ENCODE results near the gene CNGA1. TPM values are rescaled to one million over a fixed set of nuclear protein-coding genes. Genes with fewer than 3 reads are reported as not detected.

Gene CNGA1
- total and polyA plus RNA-seq, 2 donors (not counting 3 experiments of a cell fraction or from before 2014, with no cell fraction given): not detected

DNA sequence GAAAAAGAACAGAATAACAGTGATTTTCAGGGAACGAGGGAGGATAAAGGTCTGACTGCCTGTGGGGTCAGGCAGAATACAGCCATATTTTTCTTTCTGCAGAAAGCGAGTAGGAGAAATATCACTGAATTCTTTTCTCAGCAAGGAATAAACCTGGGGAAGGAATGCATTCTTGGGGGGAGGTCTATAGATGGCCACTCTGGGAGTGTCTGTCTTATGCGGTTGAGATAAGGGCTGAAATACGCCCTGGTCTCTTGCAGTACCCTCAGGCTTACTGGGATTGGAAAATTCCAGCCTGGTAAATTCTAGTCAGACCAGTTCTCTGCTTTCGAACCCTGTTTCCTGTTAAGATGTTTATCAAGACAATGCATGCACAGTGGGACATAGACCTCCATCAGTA, 26.3 kb downstream of the CNGA1 start:
- dilution Hi-C loops (cut with MboI; ENCODE audit: extremely low pct_ligation_motif_present, low sequenced_read_pairs): no loop called here
- FAIRE-seq: no peak

More for the DNA sequence above, 26.3 kb downstream of the CNGA1 start:
- Histone ChIP-seq H3K9ac (replicated peaks; ENCODE audit: extremely low read depth, insufficient read depth, low read length) (no peak overlapping the region), H4K20me1 (replicated peaks; ENCODE audit: control insufficient read depth, extremely low read depth, insufficient read depth, low read length) (no peaks in the 10 kb centered on the region), H3K4me1 (ENCODE audit: control insufficient read depth, extremely low read depth, insufficient read depth, low read length) (no peaks in the 10 kb centered on the region), H3K4me2 (ENCODE audit: insufficient read depth, low read length) (no peak overlapping the region), H3K9me1 (replicated peaks; ENCODE audit: control insufficient read depth, extremely low read depth, insufficient read depth, low read length) (no peaks in the 10 kb centered on the region), H3K79me2 (ENCODE audit: control insufficient read depth, insufficient read depth, low read length) (no peaks in the 10 kb centered on the region), H3K36me3 (ENCODE audit: control insufficient read depth in 2 of 2, extremely low read depth in 1 of 2, insufficient read depth in 2 of 2, low read length in 2 of 2) (no peaks in the 10 kb centered on the region), H3K27me3 (ENCODE audit: control insufficient read depth in 2 of 2, insufficient read depth in 2 of 2, low read length in 2 of 2) (peaks cover 0 to 3% of the 10 kb centered on the region in 2 experiments), H3K4me3 (replicated peaks in 1 of 3; ENCODE audit: insufficient read depth in 1 of 3, low read depth in 1 of 3, low read length in 3 of 3) (no peak overlapping the region), H3K9me3 (replicated peaks; ENCODE audit: control insufficient read depth, insufficient read depth, low read length) (no peaks in the 10 kb centered on the region), H2AFZ (ENCODE audit: low read depth, low read length) (no peak overlapping the region), H3K27ac (ENCODE audit: insufficient read depth, low read depth, low read length) (no peak overlapping the region)
- ChIA-PET CTCF (no interaction called here), POLR2A (no interaction called here)
- TF ChIP-seq EZH2 (IDR thresholded peaks at IDR 0.05; ENCODE audit: borderline replicate concordance, low read depth, low read length, severe bottlenecking): no peak
- TF ChIP-seq POLR2AphosphoS5 (IDR thresholded peaks at IDR 0.05; ENCODE audit: insufficient read depth, low read depth, low read length): no peak
- TF ChIP-seq JUN (IDR thresholded peaks at IDR 0.05; ENCODE audit: borderline replicate concordance, insufficient read depth, insufficient read length, low read depth): no peak
- TF ChIP-seq POLR2A (IDR thresholded peaks at IDR 0.05; ENCODE audit: low read depth, low read length): no peak
- TF ChIP-seq GATA2 (IDR thresholded peaks at IDR 0.05; ENCODE audit: insufficient read depth, insufficient read length, low read depth, low read length): no peak
- no peak for TF ChIP-seq FOS (IDR thresholded peaks at IDR 0.05; ENCODE audit: borderline replicate concordance, insufficient read depth, low read length)
- TF ChIP-seq, protein P1, sequence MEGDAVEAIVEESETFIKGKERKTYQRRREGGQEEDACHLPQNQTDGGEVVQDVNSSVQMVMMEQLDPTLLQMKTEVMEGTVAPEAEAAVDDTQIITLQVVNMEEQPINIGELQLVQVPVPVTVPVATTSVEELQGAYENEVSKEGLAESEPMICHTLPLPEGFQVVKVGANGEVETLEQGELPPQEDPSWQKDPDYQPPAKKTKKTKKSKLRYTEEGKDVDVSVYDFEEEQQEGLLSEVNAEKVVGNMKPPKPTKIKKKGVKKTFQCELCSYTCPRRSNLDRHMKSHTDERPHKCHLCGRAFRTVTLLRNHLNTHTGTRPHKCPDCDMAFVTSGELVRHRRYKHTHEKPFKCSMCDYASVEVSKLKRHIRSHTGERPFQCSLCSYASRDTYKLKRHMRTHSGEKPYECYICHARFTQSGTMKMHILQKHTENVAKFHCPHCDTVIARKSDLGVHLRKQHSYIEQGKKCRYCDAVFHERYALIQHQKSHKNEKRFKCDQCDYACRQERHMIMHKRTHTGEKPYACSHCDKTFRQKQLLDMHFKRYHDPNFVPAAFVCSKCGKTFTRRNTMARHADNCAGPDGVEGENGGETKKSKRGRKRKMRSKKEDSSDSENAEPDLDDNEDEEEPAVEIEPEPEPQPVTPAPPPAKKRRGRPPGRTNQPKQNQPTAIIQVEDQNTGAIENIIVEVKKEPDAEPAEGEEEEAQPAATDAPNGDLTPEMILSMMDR (IDR thresholded peaks at IDR 0.05; ENCODE audit: extremely low read depth in 1 of 2, insufficient read depth in 1 of 2, low read depth in 1 of 2, low read length in 2 of 2): no peak
- TF ChIP-seq, protein P2, sequence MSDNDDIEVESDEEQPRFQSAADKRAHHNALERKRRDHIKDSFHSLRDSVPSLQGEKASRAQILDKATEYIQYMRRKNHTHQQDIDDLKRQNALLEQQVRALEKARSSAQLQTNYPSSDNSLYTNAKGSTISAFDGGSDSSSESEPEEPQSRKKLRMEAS (IDR thresholded peaks at IDR 0.05; ENCODE audit: insufficient read depth, insufficient read length): no peak
- TF ChIP-seq MYC (IDR thresholded peaks at IDR 0.05; ENCODE audit: low read depth, low read length): no peak
- no TSS peak for BruUV-seq (replicated peaks)
- DNase-seq (ENCODE audit: low read depth, low spot score): no peak
- intact Hi-C loops (cut with micrococcal nuclease): no loop called here
